Measurements from ENCODE around the gene BLVRB. TPM values are rescaled to one million over a fixed set of nuclear protein-coding genes. Genes with fewer than 3 reads are reported as not detected.
"Not testable (repeated sequence)": the region's sequence is repeated elsewhere in the genome, so short reads cannot be mapped to it uniquely, and the experiment has no call there.

Gene BLVRB
- total RNA-seq, 1 experiment from 2014 or later: 113 TPM

- no TSS peak for BruUV-seq (replicated peaks)
- Histone ChIP-seq H3K36me3 (ENCODE audit: control insufficient read depth in 1 of 2, insufficient read depth in 2 of 2, low read length in 2 of 2) (no peaks in the 10 kb centered on the region), H3K27me3 (ENCODE audit: insufficient read depth, low read length) (no peaks in the 10 kb centered on the region), H3K4me2 (ENCODE audit: low read length) (peak overlapping the region; percentile 76), H3K79me2 (ENCODE audit: insufficient read depth, low read length) (no peaks in the 10 kb centered on the region), H4K20me1 (ENCODE audit: insufficient read depth) (no peaks in the 10 kb centered on the region), H3K4me1 (ENCODE audit: control insufficient read depth in 1 of 2, insufficient read depth in 2 of 2, low read length in 2 of 2) (peaks cover 31 to 48% of the 10 kb centered on the region in 2 experiments), H3K9me2 (ENCODE audit: insufficient read depth) (no peaks in the 10 kb centered on the region), H3K9me3 (ENCODE audit: control insufficient read depth in 1 of 2, insufficient read depth in 1 of 2, low read depth in 1 of 2, low read length in 2 of 2) (no peaks in the 10 kb centered on the region), H3K9ac (ENCODE audit: low read length) (0 out of 2 replicates have a peak overlapping the region, but pooled peaks have one; percentile 17), H2AFZ (ENCODE audit: low read depth, low read length, poor library complexity, severe bottlenecking) (no peak overlapping the region), H3K4me3 (replicated peaks in 1 of 2; ENCODE audit: low read depth in 1 of 2, low read length in 2 of 2) (no peak overlapping the region), H3K27ac (ENCODE audit: low read depth, low read length) (peak overlapping the region; percentile 95)
- DNase-seq (ENCODE audit: low read depth, low spot score) (no peak), ATAC-seq (no peak)
- ChIA-PET CTCF (interaction anchor here (1.9 kb wide), 1 partner anchor 11 kb away, joined by 5 read pairs; no protein-coding TSS in a partner anchor), RAD21 (ENCODE audit: low non-redundant PET in 1 of 2, low total read pairs in 2 of 2, uncharacterized antibody in 2 of 2, unreplicated experiment in 2 of 2) (no interaction called here), POLR2A (interaction anchor here (0.6 to 0.8 kb wide), 4 partner anchors 10 to 374 kb away, joined by 4 to 8 read pairs (median 4); no protein-coding TSS in a partner anchor)
- TF ChIP-seq REST (IDR thresholded peaks at IDR 0.05; ENCODE audit: low read depth) (no peak), EZH2 (IDR thresholded peaks at IDR 0.05) (no peak), SIN3A (IDR thresholded peaks at IDR 0.05; ENCODE audit: low read depth) (no peak)
- intact Hi-C loops (cut with micrococcal nuclease): no loop called here
Observed at GRCh38 chr19:40431698-40432097, 33.8 kb downstream of the BLVRB start.

- H3K4me1 ChIP-seq (ENCODE audit: control insufficient read depth in 1 of 2, insufficient read depth in 2 of 2, low read length in 2 of 2): peaks cover 31 to 52% of the 10 kb centered on the region in 2 experiments
- H3K27ac ChIP-seq (ENCODE audit: low read depth, low read length); BruUV-seq (replicated peaks); H3K79me2 ChIP-seq (ENCODE audit: insufficient read depth, low read length); intact Hi-C loops (cut with micrococcal nuclease); RAD21 ChIA-PET (ENCODE audit: low non-redundant PET in 1 of 2, low total read pairs in 2 of 2, uncharacterized antibody in 2 of 2, unreplicated experiment in 2 of 2); POLR2A ChIA-PET; H3K4me3 ChIP-seq (replicated peaks in 1 of 2; ENCODE audit: low read depth in 1 of 2, low read length in 2 of 2); H2AFZ ChIP-seq (ENCODE audit: low read depth, low read length, poor library complexity, severe bottlenecking); H3K9me3 ChIP-seq (ENCODE audit: control insufficient read depth in 1 of 2, insufficient read depth in 1 of 2, low read depth in 1 of 2, low read length in 2 of 2); H3K27me3 ChIP-seq (ENCODE audit: insufficient read depth, low read length); H4K20me1 ChIP-seq (ENCODE audit: insufficient read depth); H3K9ac ChIP-seq (ENCODE audit: low read length); ATAC-seq; H3K4me2 ChIP-seq (ENCODE audit: low read length); H3K36me3 ChIP-seq (ENCODE audit: control insufficient read depth in 1 of 2, insufficient read depth in 2 of 2, low read length in 2 of 2); H3K9me2 ChIP-seq (ENCODE audit: insufficient read depth); DNase-seq (ENCODE audit: low read depth, low spot score): not testable (repeated sequence)
- CTCF ChIA-PET: interaction anchor here (1.5 to 1.9 kb wide), 2 partner anchors 10 to 34 kb away, joined by 5 read pairs; no protein-coding TSS in a partner anchor
Observed at GRCh38 chr19:40430242-40430641, 35.3 kb downstream of the BLVRB start.

GRCh38 chr19:40428197-40428596, 37.3 kb downstream of the BLVRB start:
- Histone ChIP-seq H3K4me1 (ENCODE audit: control insufficient read depth in 1 of 2, insufficient read depth in 2 of 2, low read length in 2 of 2) (peaks cover 29 to 47% of the 10 kb centered on the region in 2 experiments), H3K79me2 (ENCODE audit: insufficient read depth, low read length) (peaks cover 21% of the 10 kb centered on the region)
- ATAC-seq; H2AFZ ChIP-seq (ENCODE audit: low read depth, low read length, poor library complexity, severe bottlenecking); H3K9me2 ChIP-seq (ENCODE audit: insufficient read depth); H3K9me3 ChIP-seq (ENCODE audit: control insufficient read depth in 1 of 2, insufficient read depth in 1 of 2, low read depth in 1 of 2, low read length in 2 of 2); H3K27me3 ChIP-seq (ENCODE audit: insufficient read depth, low read length); RAD21 ChIA-PET (ENCODE audit: low non-redundant PET in 1 of 2, low total read pairs in 2 of 2, uncharacterized antibody in 2 of 2, unreplicated experiment in 2 of 2); POLR2A ChIA-PET; H3K9ac ChIP-seq (ENCODE audit: low read length); CTCF ChIA-PET; BruUV-seq (replicated peaks); DNase-seq (ENCODE audit: low read depth, low spot score); H3K4me3 ChIP-seq (replicated peaks in 1 of 2; ENCODE audit: low read depth in 1 of 2, low read length in 2 of 2); H4K20me1 ChIP-seq (ENCODE audit: insufficient read depth); H3K36me3 ChIP-seq (ENCODE audit: control insufficient read depth in 1 of 2, insufficient read depth in 2 of 2, low read length in 2 of 2); H3K27ac ChIP-seq (ENCODE audit: low read depth, low read length); intact Hi-C loops (cut with micrococcal nuclease); H3K4me2 ChIP-seq (ENCODE audit: low read length): not testable (repeated sequence)
